IMR-90 (cell line): ENCODE results near the gene MS4A15.

Experiments used
- CTCF ChIP-seq: conservative IDR thresholded peaks from 2 replicates; pipeline ENCODE4 v1.5.1; 2012; ENCODE audit warnings: mild to moderate bottlenecking, low read depth, low read length, improper control_type of control experiment
- ELK1 ChIP-seq: fragments of 150-350 bp; IDR thresholded peaks from 2 replicates; pipeline ENCODE4 v1.6.1; 2016; ENCODE audit warnings: low read depth, mild to moderate bottlenecking, low read length, moderate library complexity, borderline replicate concordance
- MAFK ChIP-seq: IDR thresholded peaks from 2 replicates; pipeline ENCODE4 v1.6.1; 2012; ENCODE audit warnings: low read depth, low read length, improper control_type of control experiment
- POLR2A ChIP-seq: IDR thresholded peaks from 2 replicates; pipeline ENCODE4 v1.6.1; 2012; ENCODE audit warnings: mild to moderate bottlenecking, low read depth, low read length
- RAD21 ChIP-seq: IDR thresholded peaks from 2 replicates; pipeline ENCODE4 v1.6.1; 2012; ENCODE audit warnings: low read length, improper control_type of control experiment
- RCOR1 ChIP-seq: IDR thresholded peaks from 2 replicates; pipeline ENCODE4 v1.6.1; 2012; ENCODE audit warnings: mild to moderate bottlenecking, low read length, improper control_type of control experiment; ENCODE audit not compliant: insufficient replicate concordance
- RFX5 ChIP-seq: IDR thresholded peaks from 2 replicates; pipeline ENCODE4 v1.8.0; 2012; ENCODE audit warnings: low read depth, mild to moderate bottlenecking, low read length, moderate library complexity
- SMC3 ChIP-seq: fragments of 150-350 bp; IDR thresholded peaks from 2 replicates; pipeline ENCODE4 v1.6.1; 2016; ENCODE audit warnings: low read depth, mild to moderate bottlenecking, antibody characterized with exemption, low read length, moderate library complexity
- USF2 ChIP-seq: fragments of 150-350 bp; IDR thresholded peaks from 2 replicates; pipeline ENCODE4 v1.6.1; 2017; ENCODE audit warnings: mild to moderate bottlenecking, antibody characterized with exemption, low read length, low read depth

- TF ChIP-seq ELK1 (no peak), POLR2A (no peak), RCOR1 (no peak), CTCF (no peak), USF2 (no peak), MAFK (no peak), RAD21 (no peak), SMC3 (no peak), RFX5 (no peak)
Measured at GRCh38 chr11:60816590-60817157, 60.0 kb downstream of the MS4A15 start.
